ENCODE results near the gene PRR35. TPM values are rescaled to one million over a fixed set of nuclear protein-coding genes. Genes with fewer than 3 reads are reported as not detected.
A peak's percentile ranks its signal among the peaks of the same experiment; 100 is the strongest.

The PRR35 gene
- total RNA-seq, 2 experiments from 2014 or later = not detected

- Mint-ChIP-seq H3K4me1 (peaks cover 28% of the 10 kb centered on the region), H3K27me3 (no peaks in the 10 kb centered on the region), H3K4me3 (peak overlapping the region; percentile 82), H3K36me3 (ENCODE audit: low read depth) (peaks cover 2% of the 10 kb centered on the region), H3K9me3 (no peaks in the 10 kb centered on the region), H3K27ac (peak overlapping the region; percentile 99)
- ChIA-PET POLR2A (interaction anchor here (0.8 to 2.2 kb wide), 11 partner anchors 10 to 164 kb away, joined by 3 to 15 read pairs (median 6); partner anchors contain the start of genes METTL26, PIGQ and RAB11FIP3), CTCF (interaction anchor here (0.7 to 1.3 kb wide), 2 partner anchors 11 to 59 kb away, joined by 3 read pairs; no protein-coding TSS in a partner anchor)
- peak; percentile 98 for DNase-seq
Measured at GRCh38 chr16:588889-589657, 28.9 kb downstream of the PRR35 start.

DNA sequence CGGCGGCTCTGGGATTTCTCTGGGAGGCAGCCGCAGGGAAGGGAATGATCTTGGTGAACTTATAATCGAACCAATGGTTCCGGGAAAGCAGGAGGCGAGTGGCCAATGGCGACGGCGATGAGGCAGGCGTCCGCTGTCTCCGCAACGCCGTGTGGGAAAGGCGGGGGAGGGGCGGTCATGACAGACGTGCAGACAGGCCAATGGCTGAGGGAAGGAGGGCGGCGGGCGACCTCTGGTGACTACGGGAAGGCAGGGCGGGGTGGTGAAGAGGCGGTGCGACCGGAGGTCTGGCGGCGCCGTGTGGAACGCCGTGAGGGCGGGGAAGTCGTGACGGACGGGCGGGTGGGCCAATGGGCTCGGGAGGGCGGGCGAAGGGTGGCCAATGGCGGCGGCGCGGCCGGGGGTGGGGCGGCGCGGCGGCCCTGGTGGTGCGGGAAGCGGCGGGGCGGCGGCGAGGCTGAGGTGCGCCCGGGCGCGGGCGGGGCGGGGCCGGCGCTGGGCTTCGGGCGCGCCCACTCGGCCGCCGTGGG is 29.5 kb downstream of the PRR35 start, which contains the start of gene RAB40C:
Gene RAB40C (plus strand): TSS at position 409 of the 530 bp plus-strand sequence. CDS start 226 bp downstream, outside the sequence.
- Mint-ChIP-seq H3K9me3 (no peaks in the 10 kb centered on the region), H3K27me3 (no peaks in the 10 kb centered on the region), H3K27ac (peak within 1 kb of the TSS; percentile 97), H3K36me3 (ENCODE audit: low read depth) (peaks cover 2% of the 10 kb centered on the region), H3K4me3 (peak within 1 kb of the TSS; percentile 82), H3K4me1 (peaks cover 29% of the 10 kb centered on the region)
- CTCF ChIA-PET = no interaction called here
- POLR2A ChIA-PET = interaction anchor here (0.8 to 1.5 kb wide), 2 partner anchors 46 to 374 kb away, joined by 3 to 4 read pairs; no protein-coding TSS in a partner anchor
- peak; percentile 99 for DNase-seq

DNA sequence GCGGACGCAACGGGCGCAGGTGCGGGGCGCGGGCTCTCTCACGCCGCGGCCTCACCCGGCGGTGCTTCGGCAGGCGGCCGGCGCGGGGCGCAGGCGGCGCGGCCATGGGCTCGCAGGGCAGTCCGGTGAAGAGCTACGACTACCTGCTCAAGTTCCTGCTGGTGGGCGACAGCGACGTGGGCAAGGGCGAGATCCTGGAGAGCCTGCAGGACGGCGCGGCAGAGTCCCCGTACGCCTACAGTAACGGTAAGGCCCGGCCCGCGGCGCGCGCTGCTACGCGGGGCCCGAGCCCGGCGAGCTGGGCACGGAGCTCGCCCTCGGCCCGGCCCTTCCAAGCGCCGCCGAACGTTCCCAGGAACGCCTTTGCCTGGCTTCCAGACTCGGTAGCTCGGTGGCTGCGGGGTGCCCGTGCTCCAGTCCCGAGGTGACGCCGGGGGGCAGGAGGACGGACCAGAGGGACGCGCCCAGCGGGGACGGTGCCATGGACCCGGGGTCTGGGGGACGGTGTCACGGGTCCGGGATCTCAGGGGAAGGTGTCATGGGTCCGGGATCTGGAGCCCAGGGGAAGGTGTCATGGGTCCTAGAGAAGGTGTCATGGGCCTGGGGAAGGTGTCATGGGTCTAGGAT is 30.1 kb downstream of the PRR35 start:
- peak overlapping the region; percentile 47 for H3K27ac Mint-ChIP-seq
- POLR2A ChIA-PET = interaction anchor here (0.7 to 1.5 kb wide), 4 partner anchors 18 to 373 kb away, joined by 3 to 6 read pairs (median 4); partner anchors contain the start of gene METTL26
- CTCF ChIA-PET = no interaction called here

GRCh38 chr16:590815-591200 is 30.6 kb downstream of the PRR35 start:
- peaks cover 29% of the 10 kb centered on the region for H3K4me1 Mint-ChIP-seq

More for the DNA sequence above, 30.1 kb downstream of the PRR35 start:
- Mint-ChIP-seq H3K9me3 (no peaks in the 10 kb centered on the region), H3K4me1 (peaks cover 29% of the 10 kb centered on the region), H3K4me3 (peak overlapping the region; percentile 80), H3K36me3 (ENCODE audit: low read depth) (peaks cover 2% of the 10 kb centered on the region), H3K27me3 (no peaks in the 10 kb centered on the region)
- no peak for DNase-seq

DNA sequence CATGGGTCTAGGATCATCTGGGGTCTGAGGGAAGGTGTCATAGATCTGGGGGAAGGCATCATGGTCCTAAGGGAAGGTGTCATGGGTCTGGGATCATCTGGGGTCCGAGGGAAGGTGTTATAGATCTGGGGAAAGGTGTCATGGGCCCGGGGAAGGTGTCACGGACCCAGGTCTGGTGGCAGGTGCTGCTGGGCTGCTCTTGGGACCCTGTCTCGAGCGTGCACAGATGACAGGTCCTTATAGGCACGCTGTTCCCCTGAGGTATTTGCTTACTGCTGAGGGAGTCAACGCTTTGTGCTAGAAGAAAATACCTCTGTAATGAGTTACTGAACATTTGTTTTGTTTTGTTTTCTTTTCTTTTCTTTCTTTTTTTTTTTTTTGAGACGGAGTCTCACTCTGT is 31.0 kb downstream of the PRR35 start:
- CTCF ChIA-PET = no interaction called here
- POLR2A ChIA-PET = interaction anchor here (1.5 kb wide), 1 partner anchor 44 kb away, joined by 4 read pairs; no protein-coding TSS in a partner anchor

More at GRCh38 chr16:590815-591200, 30.6 kb downstream of the PRR35 start:
- Mint-ChIP-seq H3K27me3 (no peaks in the 10 kb centered on the region), H3K9me3 (no peaks in the 10 kb centered on the region), H3K27ac (peak overlapping the region; percentile 47), H3K4me3 (peak overlapping the region; percentile 80), H3K36me3 (ENCODE audit: low read depth) (peaks cover 2% of the 10 kb centered on the region)
- no peak for DNase-seq
- CTCF ChIA-PET = no interaction called here
- POLR2A ChIA-PET = interaction anchor here (0.7 to 1.5 kb wide), 4 partner anchors 19 to 373 kb away, joined by 3 to 6 read pairs (median 4); partner anchors contain the start of gene METTL26

DNA sequence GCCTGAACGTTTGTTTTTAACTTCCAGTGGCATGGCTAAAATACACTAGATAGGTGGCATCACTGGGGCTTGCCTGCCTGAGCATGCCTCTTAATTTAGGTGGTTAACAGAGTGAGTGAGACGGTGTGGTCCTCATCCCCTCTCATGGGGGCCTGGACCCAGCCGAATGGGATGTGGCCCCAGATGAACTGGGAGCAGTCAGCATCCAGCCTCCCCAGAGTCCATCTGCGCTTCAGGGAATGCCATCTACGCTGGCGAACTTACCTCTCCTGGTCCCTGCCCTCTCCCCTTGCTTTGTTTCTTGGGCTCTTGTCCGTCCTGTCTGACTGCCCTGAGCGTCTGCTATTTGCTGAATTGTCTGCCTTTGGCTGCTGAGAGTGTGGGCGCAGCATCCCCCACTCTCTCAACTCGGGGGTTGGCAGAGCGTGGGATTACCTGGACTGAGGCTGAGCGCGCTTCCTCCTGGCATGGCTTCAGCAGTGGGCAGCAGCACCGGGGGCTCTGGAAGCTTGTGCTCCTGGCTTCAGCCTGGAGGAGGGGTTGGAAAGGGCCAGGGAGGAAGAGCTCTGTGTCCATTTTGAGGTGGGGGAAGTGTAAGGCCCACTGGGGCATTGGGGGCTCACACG is 31.8 kb downstream of the PRR35 start:
- H3K9me3 Mint-ChIP-seq = no peaks in the 10 kb centered on the region
- no peak for DNase-seq
- no peak overlapping the region for H3K27ac Mint-ChIP-seq
- no peak overlapping the region for H3K4me3 Mint-ChIP-seq
- POLR2A ChIA-PET = interaction anchor here (0.9 kb wide), 1 partner anchor 45 kb away, joined by 3 read pairs; the partner anchor contains the start of gene METTL26
- H3K36me3 Mint-ChIP-seq (ENCODE audit: low read depth) = peaks cover 9% of the 10 kb centered on the region
- CTCF ChIA-PET = no interaction called here
- H3K4me1 Mint-ChIP-seq = peaks cover 31% of the 10 kb centered on the region
- no peaks in the 10 kb centered on the region for H3K27me3 Mint-ChIP-seq

More for the DNA sequence above, 31.0 kb downstream of the PRR35 start:
- peak overlapping the region; percentile 80 for H3K4me3 Mint-ChIP-seq
- H3K27me3 Mint-ChIP-seq = no peaks in the 10 kb centered on the region
- H3K36me3 Mint-ChIP-seq (ENCODE audit: low read depth) = peaks cover 5% of the 10 kb centered on the region
- DNase-seq = no peak
- H3K27ac Mint-ChIP-seq = no peak overlapping the region
- H3K4me1 Mint-ChIP-seq = peaks cover 32% of the 10 kb centered on the region
- H3K9me3 Mint-ChIP-seq = no peaks in the 10 kb centered on the region

- no peaks in the 10 kb centered on the region for H3K9me3 Mint-ChIP-seq
- POLR2A ChIA-PET = interaction anchor here (0.9 kb wide), 1 partner anchor 44 kb away, joined by 3 read pairs; the partner anchor contains the start of gene METTL26
- no peak for DNase-seq
- peaks cover 24% of the 10 kb centered on the region for H3K4me1 Mint-ChIP-seq
- no peak overlapping the region for H3K27ac Mint-ChIP-seq
- H3K27me3 Mint-ChIP-seq = no peaks in the 10 kb centered on the region
- H3K4me3 Mint-ChIP-seq = no peak overlapping the region
- CTCF ChIA-PET = no interaction called here
- H3K36me3 Mint-ChIP-seq (ENCODE audit: low read depth) = peaks cover 8% of the 10 kb centered on the region
Measured at GRCh38 chr16:592518-593306, 32.5 kb downstream of the PRR35 start.

DNA sequence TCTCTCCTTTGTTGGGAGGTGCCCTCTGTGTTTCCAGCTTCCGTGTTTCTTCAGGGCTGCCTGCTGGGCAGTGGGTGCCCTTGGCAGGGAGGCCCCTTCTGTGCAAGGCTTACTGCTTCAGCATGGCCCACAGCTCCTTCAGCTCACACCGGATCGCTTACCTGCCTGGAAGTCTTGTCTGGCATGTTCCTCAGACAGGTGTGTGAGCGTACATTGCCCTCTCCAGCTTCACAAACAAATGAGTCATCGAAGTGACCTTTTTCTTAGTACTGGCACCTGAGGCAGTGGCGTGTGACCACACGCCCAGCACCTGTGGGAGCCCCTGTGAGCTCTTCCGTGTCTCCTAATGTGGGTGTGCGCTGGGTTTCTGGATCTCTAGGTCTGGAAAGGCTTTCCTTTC is 33.2 kb downstream of the PRR35 start:
- Mint-ChIP-seq H3K4me1 (peaks cover 19% of the 10 kb centered on the region), H3K36me3 (ENCODE audit: low read depth) (peaks cover 8% of the 10 kb centered on the region), H3K4me3 (no peak overlapping the region), H3K9me3 (no peaks in the 10 kb centered on the region), H3K27me3 (no peaks in the 10 kb centered on the region), H3K27ac (no peak overlapping the region)
- DNase-seq = no peak
- CTCF ChIA-PET = no interaction called here
- POLR2A ChIA-PET = no interaction called here

DNA sequence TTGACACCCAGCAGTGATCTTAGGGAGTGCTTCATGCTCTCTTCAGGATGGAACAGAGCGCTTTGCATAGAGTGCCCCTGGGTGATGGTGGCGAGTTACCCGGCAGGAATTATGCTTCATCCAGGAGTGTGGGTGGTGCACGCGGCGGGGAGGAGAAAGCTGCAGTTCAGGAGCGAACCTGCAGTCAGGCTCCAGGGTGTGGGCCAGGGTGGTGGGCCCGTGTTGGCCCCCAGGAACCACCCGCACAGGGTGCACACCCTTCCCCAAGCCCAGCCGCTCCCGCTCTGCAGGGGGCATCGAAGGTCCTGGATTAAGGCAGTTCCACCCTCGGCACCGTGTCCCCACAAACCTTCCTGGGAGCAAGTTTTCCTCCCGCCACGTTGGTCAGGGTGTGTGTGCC is 33.6 kb downstream of the PRR35 start:
- ChIA-PET POLR2A (no interaction called here), CTCF (no interaction called here)

DNA sequence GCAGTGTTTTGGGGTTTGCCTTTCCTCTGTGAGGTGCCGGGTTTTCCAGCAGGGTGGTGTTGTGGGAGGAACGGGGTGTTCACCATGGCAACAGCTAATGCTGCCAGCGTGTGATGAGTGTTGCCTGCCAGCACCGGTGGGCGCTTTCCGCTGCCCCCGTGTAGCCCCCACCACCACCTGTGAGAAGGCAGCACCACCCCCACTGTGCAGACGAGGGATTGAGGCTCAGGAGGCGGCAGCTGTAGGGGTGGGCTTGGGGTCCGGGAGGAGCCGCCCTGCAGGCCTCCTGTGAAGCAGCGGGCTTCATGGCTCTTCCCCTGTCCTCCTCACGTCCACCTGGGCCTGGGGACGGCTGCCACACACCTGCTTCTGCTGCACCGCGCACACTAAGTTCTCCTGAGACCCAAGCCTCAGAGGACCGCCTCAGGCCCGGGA is 34.9 kb downstream of the PRR35 start:
- no peak overlapping the region for H3K27ac Mint-ChIP-seq
- no peak for DNase-seq
- H3K9me3 Mint-ChIP-seq = no peaks in the 10 kb centered on the region
- no peak overlapping the region for H3K4me3 Mint-ChIP-seq
- POLR2A ChIA-PET = no interaction called here
- CTCF ChIA-PET = no interaction called here
- peaks cover 8% of the 10 kb centered on the region for H3K36me3 Mint-ChIP-seq (ENCODE audit: low read depth)
- peaks cover 19% of the 10 kb centered on the region for H3K4me1 Mint-ChIP-seq
- H3K27me3 Mint-ChIP-seq = no peaks in the 10 kb centered on the region

More for the DNA sequence above, 33.6 kb downstream of the PRR35 start:
- no peaks in the 10 kb centered on the region for H3K9me3 Mint-ChIP-seq
- H3K4me3 Mint-ChIP-seq = no peak overlapping the region
- H3K36me3 Mint-ChIP-seq (ENCODE audit: low read depth) = peaks cover 8% of the 10 kb centered on the region
- H3K4me1 Mint-ChIP-seq = peaks cover 19% of the 10 kb centered on the region
- no peak for DNase-seq
- H3K27ac Mint-ChIP-seq = no peak overlapping the region
- no peaks in the 10 kb centered on the region for H3K27me3 Mint-ChIP-seq

DNA sequence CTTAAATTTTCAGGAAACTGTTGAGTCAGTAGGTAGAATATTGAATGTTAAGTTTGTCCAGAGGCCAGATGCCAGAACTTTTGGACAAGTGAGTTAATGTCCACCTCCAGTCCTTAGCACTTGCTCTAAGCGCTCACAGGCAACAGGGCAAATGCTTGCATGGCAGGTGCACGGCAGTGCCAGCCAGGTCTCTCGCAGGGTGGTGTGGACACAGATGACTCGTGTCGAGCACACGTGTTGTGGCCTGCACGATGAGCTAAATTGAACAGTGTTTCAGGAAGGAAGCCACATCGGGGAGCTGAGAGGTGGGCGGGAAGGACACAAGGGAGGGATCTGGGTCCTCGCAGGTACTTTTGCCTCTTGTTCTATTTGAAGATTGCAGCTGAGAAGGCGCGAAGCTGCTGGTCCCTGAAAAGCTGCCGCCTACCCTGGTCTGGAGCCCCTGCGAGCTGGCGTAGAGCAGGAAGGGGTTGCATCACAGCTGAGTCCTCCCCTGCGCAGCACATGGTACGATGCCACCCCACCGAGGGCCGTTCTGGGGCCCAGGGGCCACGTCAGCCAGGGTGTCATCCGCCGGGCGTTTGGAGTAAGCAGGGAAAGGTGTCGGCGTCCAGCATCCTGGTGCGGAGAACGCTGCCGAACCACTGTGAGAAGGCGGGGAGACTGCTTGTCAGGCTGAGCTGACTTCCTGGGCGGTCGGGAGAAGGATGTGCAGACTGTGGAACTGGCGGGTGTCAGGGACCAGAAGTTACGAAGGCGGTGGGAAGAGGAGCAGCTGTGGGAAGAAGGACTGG is 35.9 kb downstream of the PRR35 start:
- POLR2A ChIA-PET = no interaction called here
- peaks cover 12% of the 10 kb centered on the region for H3K4me1 Mint-ChIP-seq
- H3K4me3 Mint-ChIP-seq = no peak overlapping the region
- H3K9me3 Mint-ChIP-seq = no peaks in the 10 kb centered on the region
- H3K27ac Mint-ChIP-seq = no peak overlapping the region
- H3K36me3 Mint-ChIP-seq (ENCODE audit: low read depth) = peaks cover 8% of the 10 kb centered on the region
- CTCF ChIA-PET = no interaction called here
- no peaks in the 10 kb centered on the region for H3K27me3 Mint-ChIP-seq
- DNase-seq = no peak

DNA sequence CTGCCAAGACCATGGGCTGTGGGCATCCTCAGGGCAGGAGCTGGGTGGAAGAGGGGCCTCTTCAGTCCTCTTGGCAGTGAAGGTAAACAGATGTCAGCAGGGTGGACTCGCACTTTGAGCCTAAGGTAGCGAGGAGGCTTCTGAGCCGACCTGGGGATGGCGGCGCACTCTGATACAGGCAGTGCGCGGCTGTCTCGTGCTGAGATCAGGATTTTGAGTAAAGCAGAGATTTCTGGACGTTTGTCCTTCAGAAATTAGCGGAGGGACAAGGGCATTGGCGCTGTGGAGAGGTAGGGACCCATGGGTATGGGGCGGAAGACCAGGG is 36.5 kb downstream of the PRR35 start:
- CTCF ChIA-PET = no interaction called here
- Mint-ChIP-seq H3K36me3 (ENCODE audit: low read depth) (peaks cover 8% of the 10 kb centered on the region), H3K27me3 (no peaks in the 10 kb centered on the region), H3K4me1 (peaks cover 10% of the 10 kb centered on the region), H3K4me3 (no peak overlapping the region), H3K9me3 (no peaks in the 10 kb centered on the region), H3K27ac (no peak overlapping the region)
- POLR2A ChIA-PET = no interaction called here
- DNase-seq = no peak
